DOHH2 (cell line): ENCODE measurements around the gene KRTAP5-1.

Source experiments
- H3F3A ChIP-seq: fragments of 200-600 bp; sonication (generic), shearing (Covaris generic); 2 replicates; pipeline ENCODE4 v1.6.0; 2016; ENCODE audit warnings: antibody characterized with exemption, mild to moderate bottlenecking; ENCODE audit not compliant: control insufficient read depth, insufficient read depth
- H3K27ac ChIP-seq: fragments of 200-600 bp; sonication (generic); 2 replicates; pipeline ENCODE4 v1.5.1; 2014; ENCODE audit warnings: low read depth, mild to moderate bottlenecking, low read length, moderate library complexity
- H3K27me3 ChIP-seq: fragments of 200-600 bp; sonication (generic); 2 replicates; pipeline ENCODE4 v1.6.1; 2014; ENCODE audit warnings: mild to moderate bottlenecking, low read length, mixed read lengths; ENCODE audit not compliant: control insufficient read depth
- H3K36me3 ChIP-seq: fragments of 200-600 bp; sonication (generic); 2 replicates; pipeline ENCODE4 v1.6.1; 2014; ENCODE audit warnings: mild to moderate bottlenecking, low read length, moderate library complexity, mixed read lengths; ENCODE audit not compliant: control insufficient read depth
- H3K4me1 ChIP-seq: fragments of 200-600 bp; sonication (generic); 2 replicates; pipeline ENCODE4 v1.6.1; 2014; ENCODE audit warnings: mild to moderate bottlenecking, low read length, mixed read lengths; ENCODE audit not compliant: control insufficient read depth
- H3K4me2 ChIP-seq: fragments of 200-600 bp; sonication (generic); 2 replicates; pipeline ENCODE4 v1.6.0; 2014; ENCODE audit warnings: mild to moderate bottlenecking, low read length, moderate library complexity
- H3K4me3 ChIP-seq: fragments of 200-600 bp; sonication (generic); 2 replicates; pipeline ENCODE4 v1.5.1; 2014; ENCODE audit warnings: mild to moderate bottlenecking, low read length, mixed read lengths
- H3K79me2 ChIP-seq: fragments of 200-600 bp; sonication (generic); 2 replicates; pipeline ENCODE4 v1.6.1; 2014; ENCODE audit warnings: mild to moderate bottlenecking, low read length, mixed read lengths; ENCODE audit not compliant: control insufficient read depth
- H3K9me2 ChIP-seq: fragments of 200-600 bp; sonication (generic); replicated peaks from 2 replicates; pipeline ENCODE4 v1.6.1; 2014; ENCODE audit warnings: mild to moderate bottlenecking, low read length, mixed read lengths; ENCODE audit not compliant: control insufficient read depth
- H3K9me3 ChIP-seq: fragments of 200-600 bp; sonication (generic); 2 replicates; pipeline ENCODE4 v1.6.1; 2014; ENCODE audit warnings: antibody characterized with exemption, low read length, mixed read lengths; ENCODE audit not compliant: control insufficient read depth, insufficient read depth
- H4K20me1 ChIP-seq: fragments of 200-600 bp; sonication (generic); 2 replicates; pipeline ENCODE4 v1.6.0; 2014; ENCODE audit warnings: low read depth, mild to moderate bottlenecking, antibody characterized with exemption, low read length, moderate library complexity; ENCODE audit not compliant: control insufficient read depth, insufficient read depth
- CTCF ChIP-seq: fragments of 200-600 bp; sonication (generic); IDR thresholded peaks from one replicate; pipeline ENCODE4 v1.5.1; 2014; ENCODE audit warnings: antibody characterized with exemption, mild to moderate bottlenecking, low read depth, low read length; ENCODE audit not compliant: poor library complexity, severe bottlenecking
- EZH2phosphoT487 ChIP-seq: fragments of 200-600 bp; sonication (generic); IDR thresholded peaks from 2 replicates; pipeline ENCODE4 v1.6.1; 2017; ENCODE audit warnings: borderline replicate concordance, mild to moderate bottlenecking, antibody characterized with exemption, low read length, moderate library complexity, mixed read lengths

KRTAP5-1 gene

GRCh38 chr11:1572197-1573076 lies 12.6 kb downstream of the KRTAP5-1 start, which contains the start of gene DUSP8:
DUSP8 (minus strand) TSS chr11:1572271; CDS start chr11:1565826, 6,445 bp downstream.
- no peaks in the 10 kb centered on the region for H3K36me3 ChIP-seq
- no peaks in the 10 kb centered on the region for H3K79me2 ChIP-seq
- no peaks in the 10 kb centered on the region for H4K20me1 ChIP-seq
- no peaks in the 10 kb centered on the region for H3K9me3 ChIP-seq
- no peak within 1 kb of the TSS for H3K27ac ChIP-seq
- TF ChIP-seq CTCF = no peak
- TF ChIP-seq EZH2phosphoT487 = peak; percentile 87; the same call in 1 of the 2 replicates
- peak within 1 kb of the TSS; percentile 61 for H3K4me3 ChIP-seq
- no peaks in the 10 kb centered on the region for H3F3A ChIP-seq
- H3K9me2 ChIP-seq = no peaks in the 10 kb centered on the region
- H3K4me1 ChIP-seq = peaks cover 28% of the 10 kb centered on the region
- peaks cover 46% of the 10 kb centered on the region for H3K27me3 ChIP-seq
- peak within 1 kb of the TSS; percentile 79 for H3K4me2 ChIP-seq

- H3K27ac ChIP-seq = no peak overlapping the region
- no peak overlapping the region for H3K4me2 ChIP-seq
- no peak overlapping the region for H3K4me3 ChIP-seq
Measured at GRCh38 chr11:1571760-1572196, 13.3 kb downstream of the KRTAP5-1 start.

GRCh38 chr11:1570896-1571759 lies 14.0 kb downstream of the KRTAP5-1 start:
- H3K4me1 ChIP-seq = peaks cover 28% of the 10 kb centered on the region
- no peaks in the 10 kb centered on the region for H3K9me2 ChIP-seq
- H4K20me1 ChIP-seq = no peaks in the 10 kb centered on the region
- no peaks in the 10 kb centered on the region for H3F3A ChIP-seq
- TF ChIP-seq CTCF = no peak
- TF ChIP-seq EZH2phosphoT487 = no peak
- H3K27me3 ChIP-seq = peaks cover 46% of the 10 kb centered on the region
- no peaks in the 10 kb centered on the region for H3K79me2 ChIP-seq
- no peak overlapping the region for H3K27ac ChIP-seq
- no peaks in the 10 kb centered on the region for H3K9me3 ChIP-seq
- H3K4me3 ChIP-seq = no peak overlapping the region
- no peak overlapping the region for H3K4me2 ChIP-seq
- H3K36me3 ChIP-seq = no peaks in the 10 kb centered on the region

More at GRCh38 chr11:1571760-1572196, 13.3 kb downstream of the KRTAP5-1 start:
- H4K20me1 ChIP-seq = no peaks in the 10 kb centered on the region
- no peaks in the 10 kb centered on the region for H3K79me2 ChIP-seq
- TF ChIP-seq CTCF (no peak), EZH2phosphoT487 (no peak)
- no peaks in the 10 kb centered on the region for H3F3A ChIP-seq
- peaks cover 46% of the 10 kb centered on the region for H3K27me3 ChIP-seq
- H3K4me1 ChIP-seq = peaks cover 28% of the 10 kb centered on the region
- no peaks in the 10 kb centered on the region for H3K9me3 ChIP-seq
- no peaks in the 10 kb centered on the region for H3K9me2 ChIP-seq
- no peaks in the 10 kb centered on the region for H3K36me3 ChIP-seq
